Neural progenitor cell (in vitro differentiated cells): ENCODE data around the gene TBXA2R. TPM values are rescaled to one million over a fixed set of nuclear protein-coding genes. Genes with fewer than 3 reads are reported as not detected.
A peak's percentile ranks its signal among the peaks of the same experiment; 100 is the strongest.

Experiments used
- DNase-seq: peaks from one replicate; pipeline ENCODE4 v3.0.0-alpha.2; 2016; ENCODE audit warnings: low spot score
- H2AFZ ChIP-seq: fragments of 200-600 bp; sonication (generic); replicated peaks from 2 replicates; pipeline ENCODE4 v1.6.1; 2016; ENCODE audit warnings: antibody characterized with exemption
- H3F3A ChIP-seq: fragments of 200-600 bp; sonication (generic); 2 replicates; pipeline ENCODE4 v1.6.1; 2016; ENCODE audit warnings: antibody characterized with exemption, low read depth
- H3K27ac ChIP-seq: fragments of 200-600 bp; sonication (generic); 2 replicates; pipeline ENCODE4 v1.5.1; 2016; ENCODE audit warnings: mild to moderate bottlenecking
- H3K27me3 ChIP-seq: fragments of 200-600 bp; sonication (generic); 2 replicates; pipeline ENCODE4 v1.6.1; 2016; ENCODE audit warnings: mild to moderate bottlenecking, moderate library complexity
- H3K36me3 ChIP-seq: fragments of 200-600 bp; sonication (generic); 2 replicates; pipeline ENCODE4 v1.5.1; 2016
- H3K4me1 ChIP-seq: fragments of 200-600 bp; sonication (generic); 2 replicates; pipeline ENCODE4 v1.6.1; 2016; ENCODE audit warnings: mixed run types
- H3K4me2 ChIP-seq: fragments of 200-600 bp; sonication (generic); 2 replicates; pipeline ENCODE4 v1.6.1; 2016
- H3K4me3 ChIP-seq: fragments of 200-600 bp; sonication (generic); 2 replicates; pipeline ENCODE4 v1.5.1; 2016
- H3K79me2 ChIP-seq: fragments of 200-600 bp; sonication (generic); 2 replicates; pipeline ENCODE4 v1.6.1; 2016; ENCODE audit warnings: low read depth
- H3K9ac ChIP-seq: fragments of 200-600 bp; sonication (generic); 2 replicates; pipeline ENCODE4 v1.6.1; 2016
- H3K9me3 ChIP-seq: fragments of 200-600 bp; sonication (generic); 2 replicates; pipeline ENCODE4 v1.5.1; 2016; ENCODE audit warnings: low read depth
- H4K20me1 ChIP-seq: fragments of 200-600 bp; sonication (generic); 2 replicates; pipeline ENCODE4 v1.6.1; 2016; ENCODE audit warnings: low read depth
- H3K27ac Mint-ChIP-seq: 3 replicates; pipeline ENCODE4 v1.8.0; 2021; ENCODE audit warnings: mixed read lengths
- H3K27me3 Mint-ChIP-seq: 2 replicates; pipeline ENCODE4 v1.8.0; 2022; ENCODE audit warnings: low read depth, mild to moderate bottlenecking, inconsistent platforms, moderate library complexity, mixed read lengths; ENCODE audit not compliant: insufficient read depth
- H3K36me3 Mint-ChIP-seq: 3 replicates; pipeline ENCODE4 v1.8.0; 2021; ENCODE audit warnings: mixed read lengths
- H3K4me1 Mint-ChIP-seq: 3 replicates; pipeline ENCODE4 v1.8.0; 2021; ENCODE audit warnings: mixed read lengths
- H3K4me3 Mint-ChIP-seq: 3 replicates; pipeline ENCODE4 v1.8.0; 2021; ENCODE audit warnings: mild to moderate bottlenecking, moderate library complexity, mixed read lengths
- H3K9me3 Mint-ChIP-seq: 3 replicates; pipeline ENCODE4 v1.8.0; 2020; ENCODE audit warnings: mixed read lengths
- EZH2 ChIP-seq: fragments of 200-600 bp; sonication (generic); IDR thresholded peaks from 2 replicates; pipeline ENCODE4 v1.6.1; 2017; ENCODE audit warnings: antibody characterized with exemption, mild to moderate bottlenecking, moderate library complexity
- EZH2phosphoT487 ChIP-seq: fragments of 200-600 bp; sonication (generic); IDR thresholded peaks from 2 replicates; pipeline ENCODE4 v1.6.1; 2017; ENCODE audit warnings: antibody characterized with exemption
- total RNA-seq: library from RNA; depleted of rRNA; stranded (reverse); fragments of >200 nt; gene quantifications from 2 replicates; pipeline ENCODE4 v1.2.3, GENCODE V29; 2015; ENCODE audit warnings: low replicate concordance
- TF ChIP-seq, protein P1 (sequence below): fragments of 200-600 bp; sonication (generic); IDR thresholded peaks from 2 replicates; pipeline ENCODE4 v1.5.1; 2017; ENCODE audit warnings: antibody characterized with exemption, mild to moderate bottlenecking

Gene TBXA2R
- total RNA-seq, 1 donor from 2014 or later, result not detected

- peaks cover 57% of the 10 kb centered on the region for H4K20me1 ChIP-seq
- H3F3A ChIP-seq, result peaks cover 40% of the 10 kb centered on the region
- H3K27ac Mint-ChIP-seq, result no peak overlapping the region
- H3K4me2 ChIP-seq, result peak overlapping the region; percentile 80
- peak; percentile 94 for DNase-seq
- no peaks in the 10 kb centered on the region for H3K36me3 ChIP-seq
- H3K27ac ChIP-seq, result no peak overlapping the region
- H3K4me1 Mint-ChIP-seq, result peaks cover 19% of the 10 kb centered on the region
- peak; percentile 29 for TF ChIP-seq EZH2phosphoT487
- TF ChIP-seq, protein P1, sequence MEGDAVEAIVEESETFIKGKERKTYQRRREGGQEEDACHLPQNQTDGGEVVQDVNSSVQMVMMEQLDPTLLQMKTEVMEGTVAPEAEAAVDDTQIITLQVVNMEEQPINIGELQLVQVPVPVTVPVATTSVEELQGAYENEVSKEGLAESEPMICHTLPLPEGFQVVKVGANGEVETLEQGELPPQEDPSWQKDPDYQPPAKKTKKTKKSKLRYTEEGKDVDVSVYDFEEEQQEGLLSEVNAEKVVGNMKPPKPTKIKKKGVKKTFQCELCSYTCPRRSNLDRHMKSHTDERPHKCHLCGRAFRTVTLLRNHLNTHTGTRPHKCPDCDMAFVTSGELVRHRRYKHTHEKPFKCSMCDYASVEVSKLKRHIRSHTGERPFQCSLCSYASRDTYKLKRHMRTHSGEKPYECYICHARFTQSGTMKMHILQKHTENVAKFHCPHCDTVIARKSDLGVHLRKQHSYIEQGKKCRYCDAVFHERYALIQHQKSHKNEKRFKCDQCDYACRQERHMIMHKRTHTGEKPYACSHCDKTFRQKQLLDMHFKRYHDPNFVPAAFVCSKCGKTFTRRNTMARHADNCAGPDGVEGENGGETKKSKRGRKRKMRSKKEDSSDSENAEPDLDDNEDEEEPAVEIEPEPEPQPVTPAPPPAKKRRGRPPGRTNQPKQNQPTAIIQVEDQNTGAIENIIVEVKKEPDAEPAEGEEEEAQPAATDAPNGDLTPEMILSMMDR, result peak; percentile 12
- TF ChIP-seq EZH2, result peak; percentile 20
- peaks cover 6% of the 10 kb centered on the region for H3K79me2 ChIP-seq
- peak overlapping the region; percentile 50 for H3K4me3 ChIP-seq
- no peaks in the 10 kb centered on the region for H3K9me3 ChIP-seq
- peaks cover 7% of the 10 kb centered on the region for H3K27me3 Mint-ChIP-seq
- peaks cover 14% of the 10 kb centered on the region for H3K4me1 ChIP-seq
- H3K36me3 Mint-ChIP-seq, result peaks cover 7% of the 10 kb centered on the region
- peak overlapping the region; percentile 68 for H3K4me3 Mint-ChIP-seq
- peaks cover 64% of the 10 kb centered on the region for H3K27me3 ChIP-seq
- H3K9me3 Mint-ChIP-seq, result no peaks in the 10 kb centered on the region
- no peak overlapping the region for H2AFZ ChIP-seq
- no peak overlapping the region for H3K9ac ChIP-seq
Measured at GRCh38 chr19:3576696-3577443, 29.8 kb downstream of the TBXA2R start.

DNA sequence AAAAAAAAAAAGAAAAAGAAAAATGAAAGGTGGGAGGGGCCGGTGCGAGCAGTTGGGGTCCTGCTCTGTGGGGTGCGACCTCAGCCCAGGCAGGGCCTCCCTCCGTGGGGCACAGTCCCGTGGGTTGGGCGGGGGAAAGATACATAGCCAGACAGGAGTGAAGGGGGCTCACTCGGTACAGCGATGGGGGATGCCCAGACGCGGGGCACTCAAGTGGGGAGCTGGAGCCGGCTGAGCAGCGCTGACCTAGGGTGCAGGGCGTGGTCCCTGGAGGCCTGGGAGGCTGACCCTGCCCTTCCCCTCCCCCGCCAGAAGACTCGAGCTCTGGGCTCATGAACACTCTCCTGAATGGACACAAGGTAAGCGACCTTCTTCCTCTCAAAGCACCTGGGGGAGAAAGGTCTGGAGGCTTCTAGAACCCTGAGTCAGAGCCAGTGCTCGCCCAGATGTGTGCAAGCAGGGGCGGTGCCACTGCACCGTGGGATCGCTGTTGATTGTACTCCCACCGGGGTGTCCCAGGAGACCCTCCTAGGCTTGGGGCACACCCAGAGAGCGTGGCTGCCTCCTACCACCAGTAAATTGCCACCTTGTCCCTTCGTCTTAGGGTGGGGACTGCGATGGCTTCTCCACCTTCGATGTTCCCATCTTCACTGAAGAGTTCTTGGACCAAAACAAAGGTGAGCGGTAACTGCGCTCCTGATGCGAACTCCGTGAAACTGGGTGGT lies 30.6 kb downstream of the TBXA2R start:
- Histone ChIP-seq H2AFZ (no peak overlapping the region), H3K4me2 (peak overlapping the region; percentile 80), H3K27ac (no peak overlapping the region), H4K20me1 (peaks cover 57% of the 10 kb centered on the region), H3K36me3 (no peaks in the 10 kb centered on the region), H3K9ac (no peak overlapping the region), H3K27me3 (peaks cover 58% of the 10 kb centered on the region), H3K4me1 (peaks cover 15% of the 10 kb centered on the region), H3K4me3 (peak overlapping the region; percentile 50), H3K79me2 (peaks cover 6% of the 10 kb centered on the region), H3K9me3 (no peaks in the 10 kb centered on the region), H3F3A (peaks cover 48% of the 10 kb centered on the region)
- TF ChIP-seq EZH2phosphoT487, result no peak
- TF ChIP-seq EZH2, result no peak
- TF ChIP-seq, protein P1, result no peak
- H3K4me1 Mint-ChIP-seq, result peaks cover 23% of the 10 kb centered on the region
- peak overlapping the region; percentile 68 for H3K4me3 Mint-ChIP-seq
- no peaks in the 10 kb centered on the region for H3K9me3 Mint-ChIP-seq
- peaks cover 7% of the 10 kb centered on the region for H3K27me3 Mint-ChIP-seq
- no peak for DNase-seq
- peaks cover 7% of the 10 kb centered on the region for H3K36me3 Mint-ChIP-seq
- no peak overlapping the region for H3K27ac Mint-ChIP-seq

- H3K79me2 ChIP-seq, result peaks cover 6% of the 10 kb centered on the region
- peak; percentile 59 for DNase-seq
- H2AFZ ChIP-seq, result no peak overlapping the region
- TF ChIP-seq EZH2, result no peak
- TF ChIP-seq, protein P1, result peak; percentile 45
- H3K27ac ChIP-seq, result no peak overlapping the region
- H3K36me3 ChIP-seq, result no peaks in the 10 kb centered on the region
- peaks cover 52% of the 10 kb centered on the region for H3K27me3 ChIP-seq
- peaks cover 15% of the 10 kb centered on the region for H3K4me1 ChIP-seq
- peaks cover 25% of the 10 kb centered on the region for H3K4me1 Mint-ChIP-seq
- H3K27ac Mint-ChIP-seq, result no peak overlapping the region
- peak overlapping the region; percentile 57 for H3K4me3 Mint-ChIP-seq
- peaks cover 7% of the 10 kb centered on the region for H3K36me3 Mint-ChIP-seq
- H3F3A ChIP-seq, result peaks cover 48% of the 10 kb centered on the region
- peaks cover 57% of the 10 kb centered on the region for H4K20me1 ChIP-seq
- no peak overlapping the region for H3K4me3 ChIP-seq
- H3K9me3 ChIP-seq, result no peaks in the 10 kb centered on the region
- H3K4me2 ChIP-seq, result no peak overlapping the region
- H3K9me3 Mint-ChIP-seq, result no peaks in the 10 kb centered on the region
- H3K9ac ChIP-seq, result no peak overlapping the region
- H3K27me3 Mint-ChIP-seq, result peaks cover 7% of the 10 kb centered on the region
Measured at GRCh38 chr19:3575260-3575741, 31.4 kb downstream of the TBXA2R start.
